Kidney (tissue), 14 donors: ENCODE results near the gene RAE1. TPM values are rescaled to one million over a fixed set of nuclear protein-coding genes. Genes with fewer than 3 reads are reported as not detected.

Experiments
- DNase-seq, 5 donors: peaks; one replicate each; pipeline ENCODE4 v3.0.0-alpha.2; 2013 to 2020
- FAIRE-seq: peaks from 2 replicates; lab custom pipeline; 2012; peaks lifted over from hg19 to GRCh38; lab: Jason Lieb, UNC
- H3K27ac ChIP-seq, 2 donors: one replicate each; pipeline ENCODE4 v1.7.0; 2013; ENCODE audit warnings: low read depth in 2 of 2, low read length in 2 of 2, inconsistent platforms in 1 of 2
- H3K27me3 ChIP-seq: one replicate; pipeline ENCODE4 v1.7.1; 2013; ENCODE audit warnings: low read length, inconsistent platforms; ENCODE audit not compliant: control insufficient read depth, insufficient read depth
- H3K36me3 ChIP-seq, 3 donors: one replicate each; pipeline versions ENCODE4 v1.7.0 to v1.7.1; 2013; ENCODE audit warnings: low read length in 3 of 3, control low read depth in 1 of 3, inconsistent platforms in 1 of 3; ENCODE audit not compliant: insufficient read depth in 3 of 3, control insufficient read depth in 2 of 3
- H3K4me1 ChIP-seq, 3 donors: one replicate each; pipeline versions ENCODE4 v1.7.0 to v1.7.1; 2013; ENCODE audit warnings: low read length in 3 of 3, inconsistent platforms in 1 of 3, low read depth in 1 of 3; ENCODE audit not compliant: control insufficient read depth in 2 of 3, insufficient read depth in 2 of 3
- H3K4me3 ChIP-seq, 3 donors: one replicate each; pipeline versions ENCODE4 v1.7.0 to v1.8.1; 2013; ENCODE audit warnings: low read length in 3 of 3, control low read depth in 1 of 3, inconsistent platforms in 1 of 3
- H3K9ac ChIP-seq, 3 donors: one replicate each; pipeline versions ENCODE4 v1.7.0 to v1.7.1; 2013; ENCODE audit warnings: low read length in 3 of 3, control low read depth in 1 of 3, inconsistent platforms in 1 of 3
- H3K9me3 ChIP-seq, 3 donors: one replicate each; pipeline versions ENCODE4 v1.7.0 to v1.7.1; 2013; ENCODE audit warnings: low read length in 3 of 3, control low read depth in 1 of 3, inconsistent platforms in 1 of 3; ENCODE audit not compliant: control insufficient read depth in 2 of 3, insufficient read depth in 1 of 3
- CTCF ChIP-seq: IDR thresholded peaks from 3 replicates; pipeline ENCODE4 v1.5.1; 2012; ENCODE audit warnings: mild to moderate bottlenecking, moderate library complexity, borderline replicate concordance; ENCODE audit not compliant: insufficient read depth; ENCODE audit errors: extremely low read depth
- intact Hi-C: fragments of 100-400 bp; cut with DNase I; formaldehyde crosslinking; loops from one replicate; pipeline ENCODE4 v1.11.1; 2022
- polyA plus RNA-seq: library from polyadenylated mRNA; stranded (reverse); fragments of 350-450 nt; fragmentation: Illumina TruSeq; extraction: RNeasy Lipid Tissue Mini Kit (QIAGEN cat#74804); gene quantifications from one replicate; pipeline ENCODE4 v1.2.3, GENCODE V29; 2014; ENCODE audit warnings: low read depth, low replicate concordance; ENCODE audit not compliant: insufficient read depth
- total RNA-seq: library from RNA; stranded (reverse); fragmentation: NEBNext Ultra II Directional; extraction: Animal tissue kit (Norgen Biotek cat#: 25700); gene quantifications from one replicate; pipeline ENCODE4 v1.2.1, GENCODE V29; 2021
- donor health status: control.
- donor health status: control.
- donor health status: control.
- donor health status: control.
- donor health status: control.
- donor health status: DM: yes; HTN: yes; CAD: no.
- donor health status: Normal renal cell carcinoma (clear cell type).

Gene RAE1
- total and polyA plus RNA-seq, 2 donors from 2014 or later: 19.5 to 26.3 TPM

- DNase-seq: peak in 2 of 5 donors; percentile 35 to 38
- H3K9me3 ChIP-seq: no peaks in the 10 kb centered on the region
- peaks cover 0 to 1% (median 0%) of the 10 kb centered on the region in 3 donors for H3K4me1 ChIP-seq
- H3K9ac ChIP-seq: no peak overlapping the region
- FAIRE-seq: no peak
- no peak overlapping the region for H3K27ac ChIP-seq
- H3K36me3 ChIP-seq: peaks cover 0 to 2% (median 0%) of the 10 kb centered on the region in 3 donors
- no peaks in the 10 kb centered on the region for H3K27me3 ChIP-seq
- no peak overlapping the region for H3K4me3 ChIP-seq
- no peak for TF ChIP-seq CTCF
- intact Hi-C loops: loop anchor here (5.0 kb wide), 1 partner anchor 118 kb away; no protein-coding TSS in a partner anchor
Observed at GRCh38 chr20:57384486-57384885, 33.4 kb downstream of the RAE1 start.

- Histone ChIP-seq H3K9me3 (no peaks in the 10 kb centered on the region), H3K27ac (no peak overlapping the region), H3K9ac (no peak overlapping the region), H3K27me3 (no peaks in the 10 kb centered on the region), H3K4me3 (no peak overlapping the region), H3K4me1 (peaks cover 0 to 3% (median 0%) of the 10 kb centered on the region in 3 donors), H3K36me3 (peaks cover 0 to 2% (median 0%) of the 10 kb centered on the region in 3 donors)
- DNase-seq (peak in 2 of 5 donors; percentile 23 to 58), FAIRE-seq (no peak)
- TF ChIP-seq CTCF: no peak
- intact Hi-C loops: loop anchor here (5.0 kb wide), 1 partner anchor 117 kb away; no protein-coding TSS in a partner anchor
Observed at GRCh38 chr20:57384953-57385761, 34.1 kb downstream of the RAE1 start.

- no peak overlapping the region for H3K4me3 ChIP-seq
- peaks cover 0 to 3% (median 0%) of the 10 kb centered on the region in 3 donors for H3K4me1 ChIP-seq
- FAIRE-seq: no peak
- intact Hi-C loops: no loop called here
- H3K27ac ChIP-seq: no peak overlapping the region
- H3K36me3 ChIP-seq: no peaks in the 10 kb centered on the region
- H3K9ac ChIP-seq: no peak overlapping the region
- peak in 2 of 5 donors; percentile 28 to 42 for DNase-seq
- no peaks in the 10 kb centered on the region for H3K9me3 ChIP-seq
- no peak for TF ChIP-seq CTCF
- no peaks in the 10 kb centered on the region for H3K27me3 ChIP-seq
Observed at GRCh38 chr20:57385940-57386339, 34.9 kb downstream of the RAE1 start.
